Measurements from ENCODE around the gene PICALM.
A peak's percentile ranks its signal among the peaks of the same experiment; 100 is the strongest.

PICALM gene

GRCh38 chr11:86066657-86067008 lies 2.3 kb downstream of the PICALM start:
- Mint-ChIP-seq H3K4me1 (peaks cover 47% of the 10 kb centered on the region), H3K27me3 (no peaks in the 10 kb centered on the region), H3K9me3 (no peaks in the 10 kb centered on the region), H3K4me3 (peak overlapping the region; percentile 98), H3K36me3 (peaks cover 15% of the 10 kb centered on the region), H3K27ac (peak overlapping the region; percentile 94)
- ATAC-seq, result no peak

- ATAC-seq, result no peak
- Mint-ChIP-seq H3K27me3 (no peaks in the 10 kb centered on the region), H3K4me3 (peak overlapping the region; percentile 98), H3K9me3 (no peaks in the 10 kb centered on the region), H3K4me1 (peaks cover 53% of the 10 kb centered on the region), H3K36me3 (peaks cover 21% of the 10 kb centered on the region), H3K27ac (peak overlapping the region; percentile 94)
Observed at GRCh38 chr11:86066033-86066432, 2.9 kb downstream of the PICALM start.

GRCh38 chr11:86064220-86064803 lies 4.6 kb downstream of the PICALM start:
- Mint-ChIP-seq H3K36me3 (peaks cover 29% of the 10 kb centered on the region), H3K4me1 (peaks cover 61% of the 10 kb centered on the region), H3K27ac (peak overlapping the region; percentile 94), H3K27me3 (no peaks in the 10 kb centered on the region), H3K9me3 (no peaks in the 10 kb centered on the region), H3K4me3 (peak overlapping the region; percentile 67)
- no peak for ATAC-seq

- Mint-ChIP-seq H3K36me3 (peaks cover 30% of the 10 kb centered on the region), H3K4me1 (peaks cover 69% of the 10 kb centered on the region), H3K27ac (peak overlapping the region; percentile 94), H3K4me3 (peak overlapping the region; percentile 58), H3K9me3 (no peaks in the 10 kb centered on the region), H3K27me3 (no peaks in the 10 kb centered on the region)
- ATAC-seq, result no peak
Observed at GRCh38 chr11:86063536-86063935, 5.3 kb downstream of the PICALM start.

DNA sequence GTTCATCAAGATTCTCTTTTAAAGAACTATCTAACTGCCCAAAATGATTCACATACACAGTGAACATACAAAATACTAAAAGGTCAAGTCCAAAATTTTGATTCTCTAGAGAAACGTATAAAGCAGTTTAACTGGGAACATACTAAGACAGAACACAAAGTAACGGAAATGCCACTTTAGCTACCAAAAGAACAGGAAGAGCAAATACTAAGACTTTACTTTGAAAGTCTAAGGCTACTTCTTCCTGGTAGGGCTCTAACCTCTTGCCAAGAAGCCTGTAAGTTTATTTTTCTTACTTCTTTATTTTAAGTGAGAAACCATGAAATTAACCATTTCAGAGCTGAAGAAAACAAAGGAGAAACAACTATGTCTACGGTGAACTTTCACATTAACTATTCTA lies 6.2 kb downstream of the PICALM start:
- Mint-ChIP-seq H3K4me3 (peak overlapping the region; percentile 56), H3K36me3 (peaks cover 26% of the 10 kb centered on the region), H3K27me3 (no peaks in the 10 kb centered on the region), H3K27ac (no peak overlapping the region), H3K9me3 (no peaks in the 10 kb centered on the region), H3K4me1 (peaks cover 77% of the 10 kb centered on the region)
- no peak for ATAC-seq

DNA sequence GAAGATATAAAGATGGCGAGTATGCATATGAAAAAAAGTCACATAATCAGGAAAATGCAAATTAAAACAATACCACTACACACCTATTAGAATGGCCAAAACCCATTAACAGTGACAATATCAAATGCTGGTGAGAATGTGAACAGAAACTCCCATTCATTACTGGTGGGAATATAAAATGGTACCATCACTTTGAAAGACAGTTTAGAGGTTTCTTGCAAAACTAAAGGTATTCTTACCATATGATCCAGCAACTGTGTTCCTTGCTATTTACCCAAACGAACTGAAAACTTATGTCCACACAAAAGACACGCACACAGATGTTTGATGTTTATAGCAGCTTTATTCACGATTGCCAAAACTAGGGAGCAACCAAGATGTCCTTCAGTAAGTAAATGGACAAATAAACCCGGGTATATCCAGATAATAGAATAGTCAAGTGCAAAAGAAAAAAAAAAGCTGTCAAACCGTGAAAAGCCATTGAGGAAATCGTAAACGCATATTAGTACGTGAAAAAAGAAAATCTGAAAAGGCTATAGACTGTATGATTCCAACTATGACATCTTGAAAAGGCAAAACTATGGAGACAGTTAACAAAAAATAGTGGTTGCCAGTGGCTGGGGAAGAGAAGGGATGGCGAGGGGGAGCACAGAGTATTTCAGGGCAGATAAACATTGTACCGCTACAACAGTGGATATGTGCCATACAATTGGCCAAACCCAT lies 7.2 kb downstream of the PICALM start:
- peaks cover 84% of the 10 kb centered on the region for H3K4me1 Mint-ChIP-seq
- H3K4me3 Mint-ChIP-seq, result peak overlapping the region; percentile 53
- ATAC-seq, result no peak
- no peaks in the 10 kb centered on the region for H3K27me3 Mint-ChIP-seq
- no peak overlapping the region for H3K27ac Mint-ChIP-seq
- H3K9me3 Mint-ChIP-seq, result no peaks in the 10 kb centered on the region
- peaks cover 28% of the 10 kb centered on the region for H3K36me3 Mint-ChIP-seq

DNA sequence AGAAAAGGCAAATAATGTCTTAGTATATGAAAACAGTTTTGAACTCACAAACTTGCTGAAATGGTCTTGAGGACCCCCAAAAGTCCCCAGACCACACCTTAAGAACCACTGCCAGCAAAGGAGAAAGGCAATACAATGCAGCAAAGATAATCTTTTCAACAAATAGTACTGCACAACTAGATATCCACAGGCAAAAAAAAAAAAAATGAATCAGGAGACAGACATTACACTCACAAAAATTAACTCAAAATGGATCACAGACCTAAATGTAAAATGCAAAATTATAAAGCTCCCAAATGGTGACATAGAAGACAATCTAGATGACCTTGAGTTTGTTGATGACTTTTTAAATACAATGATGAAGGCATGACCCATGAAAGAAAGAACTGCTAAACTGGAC lies 8.3 kb downstream of the PICALM start:
- Mint-ChIP-seq H3K4me1 (peaks cover 86% of the 10 kb centered on the region), H3K27me3 (no peaks in the 10 kb centered on the region), H3K9me3 (no peaks in the 10 kb centered on the region), H3K36me3 (peaks cover 35% of the 10 kb centered on the region), H3K27ac (no peak overlapping the region), H3K4me3 (no peak overlapping the region)
- ATAC-seq, result no peak

- H3K27me3 Mint-ChIP-seq, result no peaks in the 10 kb centered on the region
- ATAC-seq, result no peak
- no peak overlapping the region for H3K27ac Mint-ChIP-seq
- peaks cover 85% of the 10 kb centered on the region for H3K4me1 Mint-ChIP-seq
- no peak overlapping the region for H3K4me3 Mint-ChIP-seq
- peaks cover 35% of the 10 kb centered on the region for H3K36me3 Mint-ChIP-seq
- no peaks in the 10 kb centered on the region for H3K9me3 Mint-ChIP-seq
Observed at GRCh38 chr11:86058360-86058759, 10.5 kb downstream of the PICALM start.

DNA sequence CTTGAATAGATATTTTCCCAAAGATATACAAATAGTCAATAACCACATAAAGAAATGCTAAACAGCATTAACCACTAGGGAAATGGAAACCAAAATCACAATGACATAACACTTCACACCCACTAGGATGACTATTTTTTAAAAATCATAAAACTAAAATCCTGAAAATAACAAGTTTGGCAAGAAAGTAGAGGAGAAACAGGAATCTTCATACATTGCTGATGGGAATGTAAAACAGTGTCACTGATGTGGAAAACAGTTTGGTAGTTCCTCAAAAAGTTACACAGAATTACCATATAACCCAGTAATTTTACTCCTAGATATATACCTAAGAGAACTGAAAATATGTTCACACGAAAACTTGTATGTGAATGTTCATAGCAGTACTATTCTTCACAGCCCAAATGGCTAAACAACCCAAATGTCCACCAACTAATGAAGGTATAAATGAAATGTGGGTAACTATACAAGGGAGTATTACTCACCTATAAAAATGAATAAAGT lies 12.5 kb downstream of the PICALM start:
- Mint-ChIP-seq H3K4me1 (peaks cover 97% of the 10 kb centered on the region), H3K27ac (peak overlapping the region; percentile 69), H3K27me3 (no peaks in the 10 kb centered on the region), H3K4me3 (no peak overlapping the region), H3K9me3 (peaks cover 4% of the 10 kb centered on the region), H3K36me3 (peaks cover 42% of the 10 kb centered on the region)
- ATAC-seq, result peak; percentile 59

DNA sequence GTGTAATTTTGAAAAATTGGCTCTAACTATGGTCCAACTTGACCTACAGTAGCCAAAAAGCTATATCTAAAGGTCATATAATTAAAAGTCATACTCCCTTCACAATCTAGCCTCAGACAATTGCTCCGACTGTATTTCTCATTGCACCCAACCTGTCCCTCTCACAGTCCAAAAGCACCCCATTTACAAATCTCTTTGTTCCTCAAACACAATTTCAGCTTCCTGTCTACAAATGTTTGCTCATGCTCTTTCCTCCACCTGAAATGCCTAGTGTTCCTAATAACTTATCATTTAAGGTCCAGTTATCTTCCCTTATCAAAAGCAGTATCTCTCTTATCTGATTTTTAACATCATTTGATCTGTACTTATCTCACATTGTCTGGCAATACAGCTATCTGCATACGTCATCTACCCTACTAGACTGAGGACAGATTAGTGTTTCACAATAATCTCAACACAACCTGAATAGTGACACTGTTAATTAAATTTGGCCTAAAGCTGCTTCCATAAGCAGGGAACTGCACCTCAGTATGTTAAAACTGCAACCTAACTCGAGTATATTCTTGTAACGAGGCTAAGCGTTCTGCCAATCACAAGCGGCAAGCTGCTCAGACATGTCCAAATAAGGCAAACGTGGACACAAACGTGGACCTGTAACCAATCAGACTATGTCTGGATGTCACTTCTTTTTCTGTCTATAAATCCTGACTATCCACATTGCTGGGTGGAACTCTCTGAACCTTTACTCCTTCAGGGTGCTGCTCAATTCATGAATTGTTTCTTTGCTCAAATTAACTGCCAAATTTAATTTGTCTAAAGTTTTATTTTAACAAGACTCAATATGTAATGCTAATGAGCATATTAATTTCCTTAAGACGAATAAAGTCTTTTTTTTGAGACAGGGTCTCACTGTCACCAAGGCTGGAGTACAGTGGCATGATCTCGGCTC lies 15.9 kb downstream of the PICALM start:
- no peak for ATAC-seq
- Mint-ChIP-seq H3K27ac (peak overlapping the region; percentile 14), H3K4me1 (peaks cover 96% of the 10 kb centered on the region), H3K9me3 (peaks cover 4% of the 10 kb centered on the region), H3K36me3 (peaks cover 27% of the 10 kb centered on the region), H3K27me3 (no peaks in the 10 kb centered on the region), H3K4me3 (peak overlapping the region; percentile 4)

DNA sequence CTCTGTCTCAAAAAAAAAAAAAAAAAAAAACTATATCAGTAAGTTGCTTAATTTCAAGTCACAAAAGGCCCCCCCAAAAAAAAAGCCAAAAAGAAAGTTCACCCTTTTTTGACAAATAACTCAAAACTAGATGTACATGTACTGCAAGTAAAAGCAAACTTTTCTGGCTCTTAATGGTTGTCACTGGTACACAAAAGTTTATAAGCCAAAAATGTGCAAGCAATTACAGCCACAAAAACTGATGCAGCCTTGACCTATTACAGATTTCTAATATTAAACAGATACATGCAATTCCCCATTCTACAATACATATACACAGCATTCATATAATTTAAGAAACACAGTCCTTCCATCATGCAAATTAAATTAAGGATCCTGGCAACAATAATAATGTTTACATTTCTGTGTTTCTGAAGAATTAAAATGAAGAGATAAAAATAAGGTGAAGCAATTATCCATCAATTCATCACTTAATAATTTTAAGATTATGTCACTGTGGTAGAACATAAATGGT lies 18.6 kb downstream of the PICALM start:
- Mint-ChIP-seq H3K4me3 (no peak overlapping the region), H3K9me3 (peaks cover 4% of the 10 kb centered on the region), H3K27me3 (no peaks in the 10 kb centered on the region), H3K27ac (peak overlapping the region; percentile 19), H3K4me1 (peaks cover 98% of the 10 kb centered on the region), H3K36me3 (peaks cover 21% of the 10 kb centered on the region)
- no peak for ATAC-seq

DNA sequence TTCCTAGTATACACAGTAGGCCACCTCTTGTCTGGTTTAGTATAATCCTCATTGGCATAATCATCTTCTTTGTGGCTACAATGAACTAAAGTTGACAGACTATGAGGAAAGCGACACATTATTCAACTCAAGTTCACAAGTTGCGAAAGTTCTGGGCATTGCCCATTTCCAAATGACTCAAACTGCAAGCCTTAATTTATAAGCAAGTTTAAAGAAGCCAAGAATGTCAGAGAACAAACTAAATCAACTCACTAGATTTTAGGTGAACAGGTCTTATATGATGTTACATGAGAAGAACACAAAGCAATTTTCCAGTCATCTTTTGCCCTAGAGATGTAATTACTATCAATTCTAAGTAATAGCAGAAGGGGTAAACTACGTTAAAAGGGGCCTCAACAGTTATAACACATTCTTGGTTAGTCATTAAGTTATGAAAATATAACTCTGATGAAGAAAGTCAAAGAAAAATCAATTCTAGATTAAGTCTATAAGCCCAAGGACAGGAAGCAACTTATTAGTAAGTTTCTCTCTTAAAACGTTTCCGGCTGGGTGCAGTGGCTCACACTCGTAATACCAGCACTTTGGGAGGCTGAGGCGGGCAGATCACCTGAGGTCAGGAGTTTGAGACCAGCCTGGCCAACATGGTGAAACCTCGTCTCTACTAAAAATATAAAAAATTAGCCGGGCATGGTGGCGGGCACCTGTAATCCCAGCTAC lies 21.5 kb downstream of the PICALM start:
- H3K9me3 Mint-ChIP-seq, result no peaks in the 10 kb centered on the region

GRCh38 chr11:86046116-86046515 lies 22.8 kb downstream of the PICALM start:
- H3K27ac Mint-ChIP-seq, result peak overlapping the region; percentile 89
- H3K36me3 Mint-ChIP-seq, result peaks cover 5% of the 10 kb centered on the region
- no peaks in the 10 kb centered on the region for H3K9me3 Mint-ChIP-seq
- no peak overlapping the region for H3K4me3 Mint-ChIP-seq
- ATAC-seq, result no peak
- H3K27me3 Mint-ChIP-seq, result no peaks in the 10 kb centered on the region
- peaks cover 99% of the 10 kb centered on the region for H3K4me1 Mint-ChIP-seq

More for the DNA sequence above, 21.5 kb downstream of the PICALM start:
- H3K27me3 Mint-ChIP-seq, result no peaks in the 10 kb centered on the region
- peaks cover 99% of the 10 kb centered on the region for H3K4me1 Mint-ChIP-seq
- H3K27ac Mint-ChIP-seq, result peak overlapping the region; percentile 89
- H3K36me3 Mint-ChIP-seq, result peaks cover 14% of the 10 kb centered on the region
- peak overlapping the region; percentile 58 for H3K4me3 Mint-ChIP-seq
- peak; percentile 47 for ATAC-seq

- Mint-ChIP-seq H3K4me3 (peak overlapping the region; percentile 38), H3K36me3 (peaks cover 10% of the 10 kb centered on the region), H3K27me3 (no peaks in the 10 kb centered on the region), H3K9me3 (no peaks in the 10 kb centered on the region), H3K27ac (peak overlapping the region; percentile 60), H3K4me1 (peaks cover 97% of the 10 kb centered on the region)
- no peak for ATAC-seq
Observed at GRCh38 chr11:86043765-86044503, 24.9 kb downstream of the PICALM start.
